Fibroblast of skin of left biceps (primary cell): Measurements from ENCODE around the gene ZNF862.
A peak's percentile ranks its signal among the peaks of the same experiment; 100 is the strongest.

Experiments
- DNase-seq, 2 experiments: peaks; one replicate each; pipeline ENCODE4 v3.0.0-alpha.2; 2013; ENCODE audit warnings: low read depth in 2 of 2

ZNF862 gene

DNA sequence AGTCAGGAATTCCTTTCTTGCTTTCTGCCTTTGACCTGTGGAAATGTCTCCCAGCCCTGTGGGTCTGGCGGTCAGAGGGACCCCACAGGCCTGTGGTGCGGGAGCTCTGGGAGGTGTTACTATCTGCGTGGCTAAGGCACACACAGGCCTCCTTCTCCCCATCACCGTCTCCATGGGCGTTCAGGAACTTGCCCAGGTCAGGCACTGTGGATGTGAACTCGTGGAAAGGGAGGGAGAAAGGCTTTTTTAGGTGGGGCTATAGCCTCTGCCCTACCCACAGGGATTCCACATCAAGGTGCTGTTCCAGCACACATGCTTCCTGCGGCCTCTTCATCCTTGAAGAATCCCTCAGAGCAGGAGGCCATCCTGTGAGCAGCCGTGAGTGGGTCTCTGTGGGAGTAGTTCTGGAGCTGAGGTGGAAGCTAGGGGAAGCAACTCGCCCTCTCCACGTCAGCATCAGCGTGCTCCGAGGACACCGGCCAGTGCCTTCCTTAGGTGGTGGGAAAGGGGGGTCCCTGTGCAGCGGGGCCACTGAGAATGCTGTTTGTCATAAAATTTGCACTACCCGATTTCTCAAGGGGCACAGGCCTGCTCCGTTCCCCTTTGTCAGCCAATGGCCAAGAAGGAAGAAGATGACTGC, 28.1 kb downstream of the ZNF862 start:
- no peak for DNase-seq

DNA sequence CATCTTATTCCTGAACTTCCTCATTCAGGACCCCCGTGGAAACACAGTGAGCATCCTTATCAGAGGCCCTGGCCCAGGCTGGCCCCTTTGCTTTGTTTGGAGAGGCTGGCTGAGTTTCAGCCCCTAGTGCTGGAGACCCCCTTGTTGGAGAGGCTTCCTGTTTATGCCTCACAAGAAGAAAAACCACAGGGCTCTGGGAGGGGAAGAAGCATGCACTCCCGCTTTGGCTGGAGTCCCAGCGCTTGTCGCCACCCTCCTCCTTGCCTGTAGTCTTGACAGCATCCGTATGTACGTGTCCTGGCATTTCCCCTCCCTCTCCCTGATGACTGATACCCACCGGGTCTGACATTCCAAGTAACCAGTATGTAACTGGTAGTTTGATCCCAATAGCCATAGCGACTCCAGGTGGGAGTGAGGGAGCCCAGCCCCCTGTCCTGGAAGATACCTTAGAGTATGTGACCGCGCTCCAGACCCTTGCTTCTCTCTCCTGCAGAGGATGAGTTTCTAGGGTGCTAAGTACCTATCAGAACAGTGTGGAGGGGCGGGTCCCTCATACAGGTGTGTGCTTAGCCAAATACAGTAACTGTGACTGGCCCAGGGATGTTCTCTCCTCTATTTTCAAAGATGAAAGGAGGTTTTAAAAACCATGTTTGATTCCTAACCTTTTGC, 28.7 kb downstream of the ZNF862 start:
- DNase-seq, result peak; percentile 24 to 29

DNA sequence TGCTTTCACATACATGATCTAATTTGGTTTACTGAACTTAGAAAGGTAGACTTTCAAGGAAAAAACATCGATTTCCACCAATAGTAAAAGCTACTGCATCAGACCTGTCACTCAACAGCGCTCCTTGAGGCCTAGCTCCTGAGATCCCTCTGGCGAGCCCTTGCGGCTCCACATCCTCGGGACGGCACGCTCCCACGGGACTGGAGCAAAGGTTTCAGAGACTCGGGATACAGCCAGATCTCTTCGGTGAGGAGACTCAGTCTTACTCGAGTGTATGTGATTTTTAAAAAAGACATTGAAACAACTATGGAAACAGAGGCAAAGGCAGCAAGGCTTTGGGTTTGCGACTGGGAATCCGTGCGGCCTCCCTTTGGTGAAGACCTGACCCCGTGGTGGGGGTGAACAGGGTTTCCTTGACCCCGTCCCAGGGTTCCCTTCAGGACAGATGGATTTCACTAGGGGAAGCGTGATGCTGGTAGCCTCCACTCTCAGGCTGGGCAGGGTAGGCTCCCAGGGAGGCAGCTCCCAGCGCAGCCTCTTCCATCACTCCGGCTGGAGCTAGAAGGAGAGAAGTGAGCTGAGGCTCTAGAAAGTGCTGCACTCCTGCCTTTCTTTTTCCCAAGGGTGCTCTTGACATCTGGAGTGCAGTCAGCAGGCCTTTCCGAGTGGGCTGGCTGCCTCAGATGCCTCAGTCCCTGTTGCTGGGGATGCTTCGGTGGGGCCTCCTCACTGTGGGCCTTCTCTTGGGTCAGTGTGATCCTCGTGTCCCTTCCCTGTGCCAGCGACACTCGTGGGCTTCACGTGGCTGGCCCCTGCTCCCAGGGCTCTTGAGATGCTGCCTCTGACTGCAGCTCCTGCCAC, 29.8 kb downstream of the ZNF862 start:
- no peak for DNase-seq

DNA sequence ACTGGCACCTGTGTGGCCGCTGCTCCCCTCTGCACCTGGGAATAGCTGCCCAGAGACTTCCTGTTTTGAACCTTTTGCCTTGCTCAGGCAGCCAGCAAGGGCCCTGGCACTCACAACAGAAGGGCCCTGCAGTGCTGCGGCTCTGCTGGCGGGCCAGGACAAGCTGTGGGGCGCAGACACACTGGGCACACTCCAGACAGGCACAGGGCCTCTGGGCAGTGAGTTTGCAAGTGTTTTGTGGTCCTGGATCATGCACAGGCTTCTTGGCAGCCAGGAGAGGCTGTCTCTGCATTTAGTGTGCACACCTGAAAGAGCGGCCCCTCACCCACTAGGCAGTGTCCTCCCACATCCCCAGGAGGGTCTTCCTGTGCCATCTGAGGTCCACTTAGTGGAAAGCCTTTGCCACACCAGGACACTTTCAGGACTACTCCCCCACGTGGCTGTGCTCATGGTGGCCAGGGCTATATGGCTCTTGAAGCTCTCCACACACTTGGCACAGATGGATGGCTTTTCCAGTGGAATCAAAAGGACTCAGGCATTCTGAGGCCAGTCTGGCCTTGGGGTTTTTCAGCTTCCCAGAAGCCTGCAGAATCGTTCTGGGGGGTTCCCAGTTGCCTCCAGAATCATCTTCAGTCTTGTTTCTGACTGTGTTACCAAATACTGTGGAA, 30.6 kb downstream of the ZNF862 start:
- no peak for DNase-seq

DNA sequence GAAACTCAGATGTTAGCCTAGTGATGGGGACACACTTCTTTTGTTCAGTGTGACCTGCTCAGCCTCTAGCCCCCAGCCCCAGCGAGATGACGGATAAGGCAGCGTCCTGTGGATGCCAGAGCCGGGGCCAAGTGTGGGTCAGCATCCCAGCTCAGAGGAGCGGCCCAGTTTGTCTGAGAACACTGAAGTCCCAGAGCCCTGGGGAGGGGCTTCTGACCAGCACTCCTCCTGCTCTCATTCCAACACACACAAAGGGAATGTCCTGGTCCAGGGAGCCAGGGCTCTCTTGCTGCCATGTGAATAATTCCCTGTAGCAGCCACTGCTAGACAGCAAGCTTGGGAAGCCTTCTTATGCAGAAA, 31.1 kb downstream of the ZNF862 start:
- no peak for DNase-seq

DNA sequence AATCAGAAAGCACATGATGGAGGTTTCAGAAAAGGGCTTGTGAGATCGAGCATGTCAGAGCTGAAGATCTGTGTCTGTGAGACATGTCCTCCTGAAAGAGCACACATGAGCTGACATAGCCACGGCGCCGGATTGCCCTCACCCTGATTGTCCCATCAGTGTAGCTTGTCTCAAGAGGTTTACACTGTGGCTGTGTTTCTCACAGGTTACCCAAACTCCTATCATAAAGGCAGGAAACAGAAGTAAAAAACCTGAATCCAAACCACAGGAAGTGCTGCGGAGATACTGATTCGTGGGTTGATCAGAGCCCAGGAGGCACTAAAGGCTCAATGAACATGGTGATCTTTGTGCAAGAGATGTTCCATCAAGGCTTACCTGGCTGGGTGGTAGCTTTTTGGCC, 31.7 kb downstream of the ZNF862 start:
- no peak for DNase-seq

DNA sequence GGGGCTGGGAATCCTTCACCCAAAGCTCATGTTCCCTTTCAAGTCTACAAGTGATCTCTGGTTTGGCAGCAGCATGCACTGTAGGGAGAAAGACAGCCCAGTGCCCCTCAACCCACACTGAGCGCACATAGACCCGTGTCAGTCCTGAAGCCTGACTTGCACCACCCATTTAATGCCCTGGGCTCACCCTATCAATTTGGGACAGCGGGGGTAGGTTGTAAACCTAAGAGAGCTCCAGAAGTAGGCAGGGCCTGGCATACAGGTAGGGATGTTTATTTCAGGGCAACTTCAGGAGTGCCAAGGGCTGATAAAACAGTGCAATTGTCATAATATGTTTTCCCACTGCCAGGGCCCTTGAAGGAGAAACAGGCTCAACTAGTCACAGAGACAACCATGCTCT, 32.1 kb downstream of the ZNF862 start:
- DNase-seq, result no peak

DNA sequence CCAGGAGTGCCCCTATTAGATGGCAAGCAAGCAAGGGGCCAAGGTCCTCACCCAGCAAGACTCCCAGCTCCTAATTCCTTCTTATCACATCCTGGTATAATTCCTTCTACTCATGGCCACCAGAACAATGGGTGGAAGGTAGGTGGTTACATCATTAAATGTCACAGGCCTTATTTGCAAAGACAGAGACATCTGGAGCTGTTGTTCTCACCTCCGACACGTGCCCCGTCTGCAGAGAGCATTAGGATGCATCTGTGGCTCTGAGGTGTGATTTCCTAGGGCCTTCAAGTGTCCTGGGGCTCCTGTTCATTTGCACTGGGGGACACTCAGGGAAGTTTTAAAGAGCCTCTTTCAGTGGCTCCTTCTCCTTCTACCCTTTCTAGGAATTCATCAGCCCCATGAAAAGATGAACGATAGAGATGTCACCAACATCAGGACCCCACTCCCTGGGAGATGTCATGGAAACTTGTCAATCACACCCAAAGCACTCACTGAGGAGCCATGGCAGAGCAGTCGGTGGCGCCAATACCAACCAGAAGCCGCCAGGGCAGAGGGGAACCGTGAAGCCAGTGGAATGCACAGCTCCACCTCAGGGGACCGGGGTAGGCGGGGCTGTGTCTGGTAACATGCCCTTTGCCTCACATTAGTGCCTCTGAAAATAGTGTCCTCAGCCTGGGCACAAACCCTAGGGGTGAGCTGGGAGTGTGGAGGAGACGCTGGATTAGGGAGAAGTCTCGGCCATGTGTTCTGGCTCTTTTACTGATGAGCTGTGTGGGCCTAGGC, 32.7 kb downstream of the ZNF862 start:
- DNase-seq, result no peak

DNA sequence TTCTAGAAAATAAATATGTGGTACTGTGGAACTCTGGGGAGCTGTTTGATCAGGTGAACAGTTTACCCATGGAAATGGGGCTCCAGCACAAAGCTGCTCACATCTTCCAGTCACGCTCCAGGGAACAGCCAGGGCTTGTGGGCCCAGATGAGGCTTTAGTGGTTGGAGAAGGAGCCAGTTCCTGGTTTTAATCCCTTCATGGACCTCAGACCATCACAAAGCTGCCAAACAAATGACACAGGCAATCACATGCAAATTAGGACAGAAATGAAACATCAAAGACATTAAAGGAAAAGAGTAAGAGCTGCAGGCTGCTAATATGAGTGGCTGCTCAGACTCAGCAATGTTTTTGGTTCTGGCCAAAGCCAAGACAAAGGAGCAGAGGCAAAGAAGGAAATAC, 33.4 kb downstream of the ZNF862 start:
- no peak for DNase-seq

DNA sequence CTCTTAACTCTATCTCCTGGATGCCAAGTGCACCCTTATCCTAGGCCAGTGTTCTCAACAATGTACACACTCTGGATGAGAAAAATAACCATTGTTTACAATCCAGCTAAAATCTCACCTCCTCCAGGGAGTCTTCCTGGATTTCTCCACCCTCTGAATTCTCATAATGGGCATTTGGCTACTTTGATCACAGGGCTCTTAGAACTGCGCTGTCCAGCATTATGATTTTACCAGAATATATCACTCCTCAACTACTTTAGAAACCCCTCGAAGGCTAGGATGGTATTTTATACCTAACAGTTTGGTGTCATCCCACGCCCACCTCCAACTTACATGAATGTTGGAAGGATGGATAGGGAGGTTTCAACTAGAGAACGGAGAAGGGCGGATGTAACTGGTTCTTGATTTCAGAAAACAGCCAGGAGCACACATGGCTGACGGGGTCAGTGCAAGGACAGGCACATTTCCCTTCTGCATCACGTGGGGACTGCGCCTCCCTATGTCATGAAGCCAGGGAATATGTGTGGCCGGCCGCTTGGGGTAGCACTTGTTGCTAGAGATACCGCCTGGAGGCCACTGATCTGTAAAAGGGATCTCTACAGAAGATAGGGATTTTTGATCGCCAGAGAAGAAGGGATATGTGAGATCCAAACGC, 34.4 kb downstream of the ZNF862 start:
- peak; percentile 31 to 33 for DNase-seq

DNA sequence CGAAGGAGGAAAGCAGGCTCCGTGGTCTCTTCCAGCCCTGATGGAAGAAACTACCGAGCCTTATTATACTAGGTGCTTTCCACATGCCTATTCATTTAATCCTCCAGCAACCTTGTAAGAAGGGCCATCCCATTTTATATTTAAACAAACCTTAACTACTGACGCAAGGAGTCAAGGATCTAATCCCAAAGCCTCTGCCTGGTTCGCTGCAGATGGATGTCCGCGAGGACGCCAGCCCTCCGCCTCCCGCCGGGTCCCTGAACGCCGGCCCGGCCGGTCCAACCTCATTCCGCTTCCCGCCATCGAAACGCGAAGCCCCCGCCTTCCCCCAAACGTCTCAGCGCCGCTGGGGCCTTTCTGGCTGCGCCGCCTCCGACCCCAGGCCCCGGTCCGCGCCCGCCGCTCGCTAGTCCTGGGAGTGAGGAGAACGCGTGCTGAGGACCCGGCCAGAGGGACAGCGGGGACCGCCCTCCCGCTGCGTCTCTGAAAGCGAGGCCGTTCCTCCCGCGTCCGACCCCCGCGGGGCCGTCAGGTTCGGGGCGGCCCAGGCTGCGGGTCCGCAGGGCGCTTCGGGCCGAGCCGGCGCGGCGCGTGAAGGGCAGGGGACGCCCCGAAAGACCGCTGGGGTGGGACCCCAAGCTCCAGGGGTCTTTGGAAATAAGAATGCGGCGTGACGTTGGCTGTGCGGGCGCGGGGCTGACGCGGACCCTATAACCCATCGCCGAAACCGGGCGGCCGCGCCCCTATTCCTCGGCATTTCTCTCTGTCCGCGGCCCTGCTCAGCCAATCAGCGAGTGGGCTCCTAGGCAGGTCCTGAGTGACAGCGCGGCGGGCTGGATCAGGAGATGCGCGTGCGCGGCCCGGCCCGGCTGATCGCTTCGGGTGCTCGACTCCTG, 35.1 kb downstream of the ZNF862 start, which contains the start of gene ATP6V0E2:
Gene ATP6V0E2, plus strand, starts transcription at position 896 of the 896 bp plus-strand sequence. CDS start 97 bp downstream, outside the sequence.
- peak; percentile 61 to 71 for DNase-seq

DNA sequence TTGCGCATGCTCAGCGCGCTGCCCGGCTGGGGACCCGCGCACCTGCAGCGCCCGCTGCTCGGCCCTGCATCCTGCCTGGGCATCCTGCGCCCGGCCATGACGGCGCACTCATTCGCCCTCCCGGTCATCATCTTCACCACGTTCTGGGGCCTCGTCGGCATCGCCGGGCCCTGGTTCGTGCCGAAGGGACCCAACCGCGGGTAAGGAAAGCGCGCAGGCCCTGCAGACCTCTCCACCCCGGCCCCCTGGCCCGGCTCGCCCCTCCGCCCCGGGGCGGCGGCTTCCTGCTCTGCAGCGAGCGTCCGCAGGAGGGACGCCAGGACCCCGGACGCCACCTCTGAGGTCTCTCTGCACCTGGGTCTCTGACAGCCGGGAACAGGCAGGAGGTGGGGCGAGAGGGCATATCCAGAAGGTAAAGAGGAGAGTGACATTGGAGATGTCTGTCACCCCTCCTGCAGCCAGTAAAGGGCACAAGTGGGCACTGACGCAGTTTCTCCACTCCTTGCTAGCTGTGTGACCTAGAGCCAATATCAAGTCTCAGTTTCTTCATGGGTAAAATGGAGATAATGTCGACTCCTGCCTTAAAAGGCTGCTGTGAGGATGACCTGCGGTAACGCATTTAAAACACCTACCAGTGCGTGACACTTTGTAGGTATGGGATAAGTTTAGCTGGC, 35.9 kb downstream of the ZNF862 start:
- DNase-seq, result no peak

DNA sequence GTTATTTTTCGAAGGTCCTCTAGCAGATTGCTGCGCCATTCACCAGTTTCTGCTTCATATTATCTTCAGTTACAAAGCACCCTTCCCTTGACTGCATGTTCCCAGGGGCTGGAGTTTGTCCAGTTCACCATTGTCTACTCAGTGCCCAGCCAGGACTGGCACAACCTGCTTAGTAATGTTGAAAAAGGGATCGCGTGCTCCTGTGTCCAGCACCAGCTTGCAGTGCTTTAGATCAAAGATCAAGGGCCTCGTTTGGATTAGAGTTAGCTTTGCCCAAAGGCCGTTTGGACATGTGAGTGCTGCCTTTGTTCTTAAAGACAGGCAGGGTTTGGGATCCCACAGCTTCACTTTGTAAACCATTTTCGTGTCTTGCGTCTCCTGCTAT, 36.5 kb downstream of the ZNF862 start:
- DNase-seq, result no peak

DNA sequence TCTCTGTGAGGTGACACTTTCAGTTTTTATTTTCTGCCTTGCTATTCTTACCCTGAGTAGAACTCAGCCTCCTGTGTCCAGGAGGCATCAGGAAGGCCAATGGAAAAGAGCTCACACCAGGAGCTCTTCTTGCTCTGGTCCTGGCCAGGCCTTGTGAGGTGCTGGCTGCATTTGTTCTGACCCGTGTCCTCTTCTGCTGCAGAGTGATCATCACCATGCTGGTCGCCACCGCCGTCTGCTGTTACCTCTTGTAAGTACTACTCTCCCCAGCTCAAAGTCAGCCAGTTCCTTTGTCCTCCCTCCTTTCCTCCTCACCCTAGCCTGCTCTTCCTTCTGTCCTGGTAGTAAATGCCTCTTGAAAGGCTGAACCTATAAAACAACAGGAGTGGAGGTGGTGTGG, 37.2 kb downstream of the ZNF862 start:
- no peak for DNase-seq

DNA sequence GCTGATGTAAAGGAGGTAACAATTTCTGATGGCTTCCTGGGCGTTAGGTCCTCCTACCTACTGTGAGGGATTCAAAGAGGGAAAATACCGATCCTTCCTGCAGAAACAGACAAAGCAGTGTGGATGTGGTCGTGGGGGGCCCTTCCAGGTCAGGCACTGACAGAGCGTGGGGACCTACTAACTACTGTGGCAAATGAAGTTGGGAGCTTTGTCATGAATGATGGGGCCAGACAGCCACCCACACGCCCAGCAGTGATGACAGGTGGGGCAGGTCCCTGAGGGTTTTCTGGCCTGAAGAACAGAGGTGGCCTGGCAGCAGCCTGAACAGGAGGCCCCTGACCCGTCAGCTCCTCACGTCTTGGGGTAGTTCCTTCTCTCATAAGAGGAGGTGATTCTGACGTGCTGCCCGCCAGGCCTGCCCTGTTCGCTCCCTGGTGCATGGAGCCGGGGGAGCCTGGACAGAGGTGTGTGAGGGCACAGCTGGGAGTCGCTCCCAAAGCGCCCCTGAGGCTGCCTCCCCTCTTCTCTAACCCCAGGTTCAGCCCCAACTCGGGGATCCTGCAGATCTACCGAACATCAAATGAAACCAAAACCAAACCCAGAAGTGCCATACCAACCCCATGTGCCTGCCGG, 39.8 kb downstream of the ZNF862 start:
- DNase-seq, result no peak

DNA sequence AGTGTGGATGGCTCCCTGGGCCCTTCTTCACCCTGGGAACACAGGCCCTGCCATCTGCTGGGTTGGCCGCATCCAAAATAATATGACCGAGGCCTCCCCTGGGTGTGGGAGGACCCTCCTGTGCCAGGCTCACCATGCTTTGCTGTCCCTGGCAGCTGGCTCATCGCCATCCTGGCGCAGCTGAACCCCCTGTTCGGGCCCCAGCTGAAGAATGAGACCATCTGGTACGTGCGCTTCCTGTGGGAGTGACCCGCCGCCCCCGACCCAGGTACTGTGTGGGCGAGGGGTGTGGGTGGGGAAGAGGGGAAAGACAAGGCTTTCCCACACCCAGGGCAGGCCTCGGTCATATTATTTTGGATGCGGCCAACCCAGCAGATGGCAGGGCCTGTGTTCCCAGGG, 40.3 kb downstream of the ZNF862 start:
- DNase-seq, result no peak

DNA sequence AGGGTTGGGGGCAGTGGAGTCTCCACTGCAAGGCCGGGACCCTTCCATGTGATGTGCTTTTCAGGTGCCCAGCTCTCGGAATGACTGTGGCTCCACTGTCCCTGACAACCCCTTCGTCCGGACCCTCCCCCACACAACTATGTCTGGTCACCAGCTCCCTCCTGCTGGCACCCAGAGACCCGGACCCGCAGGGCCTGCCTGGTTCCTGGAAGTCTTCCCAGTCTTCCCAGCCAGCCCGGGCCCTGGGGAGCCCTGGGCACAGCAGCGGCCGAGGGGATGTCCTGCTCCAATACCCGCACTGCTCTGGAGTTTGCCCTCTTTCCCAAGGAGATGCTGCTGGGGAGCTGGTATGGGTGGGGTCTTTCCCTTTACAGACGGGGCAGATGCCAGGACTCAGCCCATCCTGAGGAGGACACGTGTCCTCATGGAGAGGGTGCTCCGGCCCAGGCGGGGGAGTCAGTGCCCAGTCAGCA, 41.1 kb downstream of the ZNF862 start:
- DNase-seq, result no peak

DNA sequence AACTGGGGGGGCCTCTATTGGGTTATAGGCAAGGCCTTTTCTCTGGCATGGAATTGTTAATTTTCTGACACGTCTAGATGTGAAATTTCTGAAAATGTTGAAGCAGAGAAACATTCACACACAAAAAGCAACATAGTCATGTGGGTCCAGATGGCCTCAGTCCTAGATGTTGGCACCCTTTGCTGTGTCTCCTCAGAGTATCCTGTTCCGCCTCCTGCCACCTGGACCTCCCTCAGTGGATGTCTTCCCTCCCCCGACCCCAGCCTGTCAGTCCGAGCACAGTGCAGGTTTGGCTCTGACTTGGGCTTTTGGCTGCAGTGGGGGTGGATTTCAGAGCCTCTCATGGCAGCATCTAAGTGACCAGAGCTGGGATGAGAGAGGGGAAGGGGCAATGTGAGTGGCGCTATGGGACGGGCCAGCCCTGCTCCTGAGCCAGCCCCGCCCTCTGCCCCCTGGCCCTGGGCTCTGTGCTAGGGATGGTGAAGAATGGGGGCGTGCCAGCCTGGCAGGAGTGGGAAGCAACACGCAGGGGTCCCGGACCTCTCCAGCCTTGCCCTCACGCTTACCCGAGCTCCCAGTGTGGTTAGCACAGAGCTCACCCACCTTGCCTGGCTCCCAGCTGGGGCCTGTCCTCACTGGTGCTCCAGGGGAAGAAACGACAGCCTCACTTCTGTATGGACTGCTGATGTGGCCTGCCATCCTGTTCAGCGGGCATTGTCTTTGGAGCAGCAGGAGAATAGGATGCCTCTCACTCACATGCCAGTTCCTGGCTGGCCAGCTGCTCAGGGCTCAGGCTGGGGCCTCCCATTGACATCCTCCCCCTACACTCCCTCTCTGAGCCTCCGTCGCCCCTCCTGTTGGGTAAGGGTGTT, 41.8 kb downstream of the ZNF862 start:
- DNase-seq, result no peak
